22Rv1 (cell line): ENCODE results near the gene RBBP9.

Experiments
- ZFX ChIP-seq: fragments of 450-650 bp; IDR thresholded peaks from 2 replicates; pipeline ENCODE4 v1.6.1; 2017; ENCODE audit warnings: antibody characterized with exemption, borderline replicate concordance
- TF ChIP-seq, protein P1 (sequence below): fragments of 450-650 bp; IDR thresholded peaks from 2 replicates; pipeline ENCODE4 v1.5.1; 2017; ENCODE audit warnings: mild to moderate bottlenecking

GRCh38 chr20:18477218-18477617 is 19.8 kb downstream of the RBBP9 start:
- TF ChIP-seq, protein P1, sequence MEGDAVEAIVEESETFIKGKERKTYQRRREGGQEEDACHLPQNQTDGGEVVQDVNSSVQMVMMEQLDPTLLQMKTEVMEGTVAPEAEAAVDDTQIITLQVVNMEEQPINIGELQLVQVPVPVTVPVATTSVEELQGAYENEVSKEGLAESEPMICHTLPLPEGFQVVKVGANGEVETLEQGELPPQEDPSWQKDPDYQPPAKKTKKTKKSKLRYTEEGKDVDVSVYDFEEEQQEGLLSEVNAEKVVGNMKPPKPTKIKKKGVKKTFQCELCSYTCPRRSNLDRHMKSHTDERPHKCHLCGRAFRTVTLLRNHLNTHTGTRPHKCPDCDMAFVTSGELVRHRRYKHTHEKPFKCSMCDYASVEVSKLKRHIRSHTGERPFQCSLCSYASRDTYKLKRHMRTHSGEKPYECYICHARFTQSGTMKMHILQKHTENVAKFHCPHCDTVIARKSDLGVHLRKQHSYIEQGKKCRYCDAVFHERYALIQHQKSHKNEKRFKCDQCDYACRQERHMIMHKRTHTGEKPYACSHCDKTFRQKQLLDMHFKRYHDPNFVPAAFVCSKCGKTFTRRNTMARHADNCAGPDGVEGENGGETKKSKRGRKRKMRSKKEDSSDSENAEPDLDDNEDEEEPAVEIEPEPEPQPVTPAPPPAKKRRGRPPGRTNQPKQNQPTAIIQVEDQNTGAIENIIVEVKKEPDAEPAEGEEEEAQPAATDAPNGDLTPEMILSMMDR = no peak
- no peak for TF ChIP-seq ZFX
